ENCODE measurements around the gene COMMD1. TPM values are rescaled to one million over a fixed set of nuclear protein-coding genes. Genes with fewer than 3 reads are reported as not detected.

COMMD1 gene
- total and polyA plus RNA-seq, 2 donors (not counting 3 experiments of a cell fraction or from before 2014, with no cell fraction given), result 39.5 to 57.1 TPM

DNA sequence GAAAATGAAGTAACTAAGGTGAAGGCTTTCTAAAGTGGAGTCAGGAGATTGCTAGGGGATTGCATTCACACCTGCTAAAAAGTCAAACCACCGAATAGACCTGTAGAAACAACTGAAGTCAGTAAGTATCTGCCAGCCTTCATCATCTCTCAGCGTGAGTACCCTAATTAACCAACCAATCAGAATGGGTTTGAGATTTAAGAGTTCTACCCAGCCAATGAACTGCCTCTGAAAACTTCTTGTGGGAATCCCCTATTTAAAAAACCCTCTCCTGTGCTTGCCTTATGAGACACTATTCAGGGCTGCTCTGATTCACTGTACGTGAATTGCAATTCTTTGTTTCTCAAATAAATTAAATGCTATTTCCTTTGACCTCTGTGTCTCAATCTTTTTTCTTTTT lies 48.2 kb upstream of the COMMD1 start:
- Histone ChIP-seq H3K79me2 (ENCODE audit: control insufficient read depth, insufficient read depth, low read length) (no peaks in the 10 kb centered on the region), H3K36me3 (ENCODE audit: control insufficient read depth in 2 of 2, extremely low read depth in 1 of 2, insufficient read depth in 2 of 2, low read length in 2 of 2) (no peaks in the 10 kb centered on the region), H3K27me3 (ENCODE audit: control insufficient read depth in 2 of 2, insufficient read depth in 2 of 2, low read length in 2 of 2) (no peaks in the 10 kb centered on the region), H3K4me2 (ENCODE audit: insufficient read depth, low read length) (no peak overlapping the region), H4K20me1 (replicated peaks; ENCODE audit: control insufficient read depth, extremely low read depth, insufficient read depth, low read length) (no peaks in the 10 kb centered on the region), H3K4me1 (ENCODE audit: control insufficient read depth, extremely low read depth, insufficient read depth, low read length) (peaks cover 5% of the 10 kb centered on the region), H3K9ac (replicated peaks; ENCODE audit: extremely low read depth, insufficient read depth, low read length) (no peak overlapping the region), H2AFZ (ENCODE audit: low read depth, low read length) (no peak overlapping the region), H3K9me1 (replicated peaks; ENCODE audit: control insufficient read depth, extremely low read depth, insufficient read depth, low read length) (no peaks in the 10 kb centered on the region), H3K4me3 (replicated peaks in 1 of 3; ENCODE audit: insufficient read depth in 1 of 3, low read depth in 1 of 3, low read length in 3 of 3) (no peak overlapping the region), H3K9me3 (replicated peaks; ENCODE audit: control insufficient read depth, insufficient read depth, low read length) (no peaks in the 10 kb centered on the region), H3K27ac (ENCODE audit: insufficient read depth, low read depth, low read length) (no peak overlapping the region)
- intact Hi-C loops (cut with micrococcal nuclease) (loop anchor here (10.0 kb wide), 1 partner anchor 162 kb away; no protein-coding TSS in a partner anchor), dilution Hi-C loops (cut with MboI; ENCODE audit: extremely low pct_ligation_motif_present, low sequenced_read_pairs) (no loop called here)
- no TSS peak for BruUV-seq (replicated peaks)
- POLR2A ChIA-PET, result no interaction called here
- no peak for DNase-seq (ENCODE audit: low read depth, low spot score)
- no peak for FAIRE-seq
- TF ChIP-seq POLR2A (IDR thresholded peaks at IDR 0.05; ENCODE audit: low read depth, low read length) (no peak), MYC (IDR thresholded peaks at IDR 0.05; ENCODE audit: low read depth, low read length) (no peak), EZH2 (IDR thresholded peaks at IDR 0.05; ENCODE audit: borderline replicate concordance, low read depth, low read length, severe bottlenecking) (no peak), JUN (IDR thresholded peaks at IDR 0.05; ENCODE audit: borderline replicate concordance, insufficient read depth, insufficient read length, low read depth) (no peak), POLR2AphosphoS5 (IDR thresholded peaks at IDR 0.05; ENCODE audit: insufficient read depth, low read depth, low read length) (no peak), FOS (IDR thresholded peaks at IDR 0.05; ENCODE audit: borderline replicate concordance, insufficient read depth, low read length) (no peak), GATA2 (IDR thresholded peaks at IDR 0.05; ENCODE audit: insufficient read depth, insufficient read length, low read depth, low read length) (no peak)
- TF ChIP-seq, protein P1, sequence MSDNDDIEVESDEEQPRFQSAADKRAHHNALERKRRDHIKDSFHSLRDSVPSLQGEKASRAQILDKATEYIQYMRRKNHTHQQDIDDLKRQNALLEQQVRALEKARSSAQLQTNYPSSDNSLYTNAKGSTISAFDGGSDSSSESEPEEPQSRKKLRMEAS (IDR thresholded peaks at IDR 0.05; ENCODE audit: insufficient read depth, insufficient read length), result no peak
- TF ChIP-seq, protein P2, sequence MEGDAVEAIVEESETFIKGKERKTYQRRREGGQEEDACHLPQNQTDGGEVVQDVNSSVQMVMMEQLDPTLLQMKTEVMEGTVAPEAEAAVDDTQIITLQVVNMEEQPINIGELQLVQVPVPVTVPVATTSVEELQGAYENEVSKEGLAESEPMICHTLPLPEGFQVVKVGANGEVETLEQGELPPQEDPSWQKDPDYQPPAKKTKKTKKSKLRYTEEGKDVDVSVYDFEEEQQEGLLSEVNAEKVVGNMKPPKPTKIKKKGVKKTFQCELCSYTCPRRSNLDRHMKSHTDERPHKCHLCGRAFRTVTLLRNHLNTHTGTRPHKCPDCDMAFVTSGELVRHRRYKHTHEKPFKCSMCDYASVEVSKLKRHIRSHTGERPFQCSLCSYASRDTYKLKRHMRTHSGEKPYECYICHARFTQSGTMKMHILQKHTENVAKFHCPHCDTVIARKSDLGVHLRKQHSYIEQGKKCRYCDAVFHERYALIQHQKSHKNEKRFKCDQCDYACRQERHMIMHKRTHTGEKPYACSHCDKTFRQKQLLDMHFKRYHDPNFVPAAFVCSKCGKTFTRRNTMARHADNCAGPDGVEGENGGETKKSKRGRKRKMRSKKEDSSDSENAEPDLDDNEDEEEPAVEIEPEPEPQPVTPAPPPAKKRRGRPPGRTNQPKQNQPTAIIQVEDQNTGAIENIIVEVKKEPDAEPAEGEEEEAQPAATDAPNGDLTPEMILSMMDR (IDR thresholded peaks at IDR 0.05; ENCODE audit: extremely low read depth in 1 of 2, insufficient read depth in 1 of 2, low read depth in 1 of 2, low read length in 2 of 2), result no peak
- CTCF ChIA-PET, result interaction anchor here (1.4 kb wide), 1 partner anchor 11 kb away, joined by 3 read pairs; no protein-coding TSS in a partner anchor
